ENCODE results near the gene KIAA0408. TPM values are rescaled to one million over a fixed set of nuclear protein-coding genes. Genes with fewer than 3 reads are reported as not detected.
"Not testable (repeated sequence)": the region's sequence is repeated elsewhere in the genome, so short reads cannot be mapped to it uniquely, and the experiment has no call there.

The KIAA0408 gene
- total RNA-seq, 2 donors from 2014 or later, result 3.5 to 5.1 TPM

GRCh38 chr6:127457456-127458064, 1.6 kb downstream of the KIAA0408 start:
- Mint-ChIP-seq H3K4me1 (peaks cover 4% of the 10 kb centered on the region), H3K36me3 (ENCODE audit: low read depth) (peaks cover 2% of the 10 kb centered on the region), H3K27me3 (no peaks in the 10 kb centered on the region), H3K27ac (no peak overlapping the region), H3K4me3 (no peak overlapping the region)
- no peak for ATAC-seq
- DNase-seq, result no peak
- H3K9me3 ChIP-seq (ENCODE audit: control insufficient read depth, low read length, poor library complexity, severe bottlenecking), result no peaks in the 10 kb centered on the region

DNA sequence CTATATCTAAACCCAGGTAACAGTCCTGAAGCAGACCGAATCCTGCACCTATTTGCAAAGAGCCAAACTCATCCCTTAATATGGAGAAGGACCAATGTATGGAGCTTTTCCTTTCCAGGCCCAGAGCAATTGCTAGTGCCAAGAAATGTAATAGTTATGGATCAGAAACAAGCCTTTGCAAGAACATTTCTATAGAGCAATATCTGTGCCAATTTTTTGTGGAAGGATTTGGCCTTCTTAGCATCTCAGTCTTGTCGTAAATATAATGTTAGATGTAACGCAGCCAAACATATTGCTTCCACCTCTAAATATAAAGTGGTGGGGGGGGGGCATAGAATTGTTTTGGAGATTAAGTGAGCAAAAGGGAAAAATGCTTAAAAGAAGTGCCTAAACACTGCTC, 2.7 kb downstream of the KIAA0408 start:
- no peaks in the 10 kb centered on the region for H3K27me3 Mint-ChIP-seq

GRCh38 chr6:127453845-127454619, 5.2 kb downstream of the KIAA0408 start:
- Mint-ChIP-seq H3K36me3 (ENCODE audit: low read depth) (peaks cover 4% of the 10 kb centered on the region), H3K4me3 (no peak overlapping the region), H3K27ac (no peak overlapping the region), H3K4me1 (peaks cover 2% of the 10 kb centered on the region), H3K27me3 (no peaks in the 10 kb centered on the region)
- H3K9me3 ChIP-seq (ENCODE audit: control insufficient read depth, low read length, poor library complexity, severe bottlenecking), result no peaks in the 10 kb centered on the region
- DNase-seq (no peak), ATAC-seq (no peak)

More for the DNA sequence above, 2.7 kb downstream of the KIAA0408 start:
- Mint-ChIP-seq H3K36me3 (ENCODE audit: low read depth) (peaks cover 2% of the 10 kb centered on the region), H3K27ac (no peak overlapping the region), H3K4me3 (no peak overlapping the region), H3K4me1 (peaks cover 4% of the 10 kb centered on the region)
- ATAC-seq, result no peak
- no peaks in the 10 kb centered on the region for H3K9me3 ChIP-seq (ENCODE audit: control insufficient read depth, low read length, poor library complexity, severe bottlenecking)
- no peak for DNase-seq

- no peaks in the 10 kb centered on the region for H3K9me3 ChIP-seq (ENCODE audit: control insufficient read depth, low read length, poor library complexity, severe bottlenecking)
- Mint-ChIP-seq H3K27ac (no peak overlapping the region), H3K27me3 (no peaks in the 10 kb centered on the region), H3K36me3 (ENCODE audit: low read depth) (peaks cover 7% of the 10 kb centered on the region), H3K4me3 (no peak overlapping the region), H3K4me1 (peaks cover 2% of the 10 kb centered on the region)
- no peak for ATAC-seq
- DNase-seq, result no peak
Measured at GRCh38 chr6:127452803-127453202, 6.4 kb downstream of the KIAA0408 start.

DNA sequence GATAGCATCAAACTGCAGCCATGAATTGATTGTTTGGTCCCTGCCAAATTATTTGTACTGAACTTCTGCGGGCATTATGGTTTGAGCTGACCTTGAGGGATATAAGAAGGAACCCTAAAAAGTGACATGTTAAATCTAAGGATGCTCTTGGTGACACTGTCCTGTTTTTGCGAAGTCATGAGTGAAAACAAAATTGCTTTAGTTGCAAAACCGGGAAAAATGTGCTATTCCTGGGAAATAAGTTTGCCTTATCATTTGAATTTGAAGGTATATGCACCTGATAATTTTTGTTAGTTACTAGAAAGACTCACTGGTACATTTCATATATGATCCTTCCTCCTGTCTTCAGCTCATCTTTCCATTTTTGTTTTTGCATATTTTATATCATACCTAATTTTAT, 7.8 kb downstream of the KIAA0408 start:
- H3K27me3 Mint-ChIP-seq, result no peaks in the 10 kb centered on the region
- no peak overlapping the region for H3K27ac Mint-ChIP-seq
- H3K4me3 Mint-ChIP-seq, result no peak overlapping the region
- no peak for ATAC-seq
- H3K36me3 Mint-ChIP-seq (ENCODE audit: low read depth), result peaks cover 12% of the 10 kb centered on the region
- no peaks in the 10 kb centered on the region for H3K9me3 ChIP-seq (ENCODE audit: control insufficient read depth, low read length, poor library complexity, severe bottlenecking)
- no peak for DNase-seq
- peaks cover 2% of the 10 kb centered on the region for H3K4me1 Mint-ChIP-seq

GRCh38 chr6:127447780-127448179, 11.4 kb downstream of the KIAA0408 start:
- ATAC-seq, result no peak
- DNase-seq, result no peak
- H3K36me3 Mint-ChIP-seq (ENCODE audit: low read depth), result peaks cover 13% of the 10 kb centered on the region
- no peak overlapping the region for H3K4me3 Mint-ChIP-seq
- H3K4me1 Mint-ChIP-seq, result peaks cover 2% of the 10 kb centered on the region
- no peak overlapping the region for H3K27ac Mint-ChIP-seq
- H3K9me3 ChIP-seq (ENCODE audit: control insufficient read depth, low read length, poor library complexity, severe bottlenecking), result no peaks in the 10 kb centered on the region
- no peaks in the 10 kb centered on the region for H3K27me3 Mint-ChIP-seq

DNA sequence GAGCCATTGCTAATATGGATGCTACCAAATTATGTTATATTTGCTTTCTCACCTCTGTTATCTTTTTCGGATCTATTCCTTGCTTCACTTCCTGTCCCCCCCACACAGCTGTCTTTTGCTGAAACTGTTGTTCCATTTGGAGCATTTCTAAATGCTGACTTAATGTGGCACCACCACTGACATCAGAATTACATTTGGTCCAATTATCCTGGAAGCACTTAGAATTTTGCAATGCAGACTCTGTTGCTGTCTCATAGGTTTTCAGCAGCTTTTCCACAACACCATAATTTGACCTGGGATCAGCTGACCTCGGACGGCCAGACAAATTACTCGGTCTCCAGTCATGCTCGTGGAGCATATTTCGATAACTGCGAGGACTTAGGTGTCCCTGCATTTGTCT, 12.8 kb downstream of the KIAA0408 start:
- Mint-ChIP-seq H3K4me1 (peaks cover 2% of the 10 kb centered on the region), H3K27me3 (no peaks in the 10 kb centered on the region), H3K27ac (no peak overlapping the region), H3K4me3 (no peak overlapping the region), H3K36me3 (ENCODE audit: low read depth) (peaks cover 13% of the 10 kb centered on the region)
- DNase-seq (no peak), ATAC-seq (no peak)
- no peaks in the 10 kb centered on the region for H3K9me3 ChIP-seq (ENCODE audit: control insufficient read depth, low read length, poor library complexity, severe bottlenecking)

DNA sequence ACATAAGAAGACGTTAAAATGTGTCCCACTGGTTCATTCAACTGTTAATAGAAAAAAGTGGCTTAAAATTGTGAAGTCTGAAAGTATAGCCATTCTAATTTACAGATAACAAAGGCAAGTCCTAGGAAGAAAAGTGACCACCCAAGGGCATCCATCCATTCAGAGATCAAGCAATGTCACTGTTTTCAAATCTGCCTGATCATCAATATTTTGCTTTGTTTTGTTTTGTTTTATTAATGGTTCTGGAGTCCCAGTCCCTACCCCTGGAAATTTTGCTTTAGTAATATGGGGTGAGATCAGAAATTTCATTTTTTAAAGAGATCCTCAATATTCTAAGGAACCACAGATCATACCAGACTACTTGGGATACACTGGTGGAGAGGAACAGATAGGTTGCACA, 17.3 kb downstream of the KIAA0408 start:
- H3K4me3 Mint-ChIP-seq, result no peak overlapping the region
- H3K36me3 Mint-ChIP-seq (ENCODE audit: low read depth), result peaks cover 5% of the 10 kb centered on the region

DNA sequence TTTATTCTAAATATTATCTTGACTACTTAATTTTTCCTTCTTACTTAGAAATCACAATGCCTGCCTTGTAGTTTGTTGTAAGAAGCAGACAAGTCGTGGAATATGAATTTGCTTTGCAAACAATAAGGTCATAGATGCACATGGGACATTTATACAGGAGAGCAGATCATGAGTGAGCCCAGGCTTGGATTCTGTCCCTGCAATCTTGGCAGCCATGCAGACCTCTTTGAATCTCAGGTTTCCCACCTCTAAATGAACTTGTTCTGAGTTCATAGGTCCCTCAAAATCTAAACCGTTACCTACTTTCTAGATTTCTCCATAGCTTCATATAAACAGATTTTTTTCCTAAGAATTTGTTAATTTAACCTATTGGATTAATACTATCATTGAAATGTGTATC, 19.5 kb downstream of the KIAA0408 start:
- ATAC-seq (no peak), DNase-seq (no peak)
- Mint-ChIP-seq H3K4me1 (no peaks in the 10 kb centered on the region), H3K4me3 (no peak overlapping the region), H3K27ac (no peak overlapping the region), H3K27me3 (peaks cover 10% of the 10 kb centered on the region), H3K36me3 (ENCODE audit: low read depth) (peaks cover 5% of the 10 kb centered on the region)
- H3K9me3 ChIP-seq (ENCODE audit: control insufficient read depth, low read length, poor library complexity, severe bottlenecking), result no peaks in the 10 kb centered on the region

More for the DNA sequence above, 17.3 kb downstream of the KIAA0408 start:
- ATAC-seq (no peak), DNase-seq (no peak)
- no peaks in the 10 kb centered on the region for H3K9me3 ChIP-seq (ENCODE audit: control insufficient read depth, low read length, poor library complexity, severe bottlenecking)
- no peak overlapping the region for H3K27ac Mint-ChIP-seq
- H3K4me1 Mint-ChIP-seq, result peaks cover 2% of the 10 kb centered on the region
- H3K27me3 Mint-ChIP-seq, result peaks cover 5% of the 10 kb centered on the region

GRCh38 chr6:127436578-127437110, 22.5 kb downstream of the KIAA0408 start:
- H3K9me3 ChIP-seq (ENCODE audit: control insufficient read depth, low read length, poor library complexity, severe bottlenecking), result no peaks in the 10 kb centered on the region
- Mint-ChIP-seq H3K4me3 (no peak overlapping the region), H3K27ac (no peak overlapping the region), H3K27me3 (peaks cover 10% of the 10 kb centered on the region), H3K36me3 (ENCODE audit: low read depth) (peaks cover 2% of the 10 kb centered on the region), H3K4me1 (no peaks in the 10 kb centered on the region)
- ATAC-seq (no peak), DNase-seq (no peak)

GRCh38 chr6:127435626-127436220, 23.5 kb downstream of the KIAA0408 start:
- Mint-ChIP-seq H3K4me1 (no peaks in the 10 kb centered on the region), H3K4me3 (no peak overlapping the region), H3K27ac (no peak overlapping the region), H3K27me3 (peaks cover 10% of the 10 kb centered on the region), H3K36me3 (ENCODE audit: low read depth) (peaks cover 2% of the 10 kb centered on the region)
- ATAC-seq, result no peak
- no peak for DNase-seq
- no peaks in the 10 kb centered on the region for H3K9me3 ChIP-seq (ENCODE audit: control insufficient read depth, low read length, poor library complexity, severe bottlenecking)

GRCh38 chr6:127434651-127435050, 24.5 kb downstream of the KIAA0408 start:
- no peaks in the 10 kb centered on the region for H3K9me3 ChIP-seq (ENCODE audit: control insufficient read depth, low read length, poor library complexity, severe bottlenecking)
- Mint-ChIP-seq H3K27ac (no peak overlapping the region), H3K27me3 (peaks cover 10% of the 10 kb centered on the region), H3K4me1 (no peaks in the 10 kb centered on the region), H3K36me3 (ENCODE audit: low read depth) (no peaks in the 10 kb centered on the region), H3K4me3 (no peak overlapping the region)
- DNase-seq, result no peak
- no peak for ATAC-seq

GRCh38 chr6:127428562-127428961, 30.6 kb downstream of the KIAA0408 start:
- not testable (repeated sequence) for H3K36me3 Mint-ChIP-seq (ENCODE audit: low read depth); DNase-seq; H3K9me3 ChIP-seq (ENCODE audit: control insufficient read depth, low read length, poor library complexity, severe bottlenecking); ATAC-seq; H3K4me3 Mint-ChIP-seq; H3K27ac Mint-ChIP-seq; H3K27me3 Mint-ChIP-seq; H3K4me1 Mint-ChIP-seq
